Measurements from ENCODE around the gene ELK1.

Gene ELK1

GRCh38 chrX:47619486-47620302 lies 30.7 kb downstream of the ELK1 start, which contains the start of gene SYN1 (continued):
- TF ChIP-seq ZBTB10 (tag by site-specific recombination; IDR thresholded peaks at IDR 0.05) (peak; percentile 82), ZNF561 (tag by site-specific recombination; IDR thresholded peaks at IDR 0.05; ENCODE audit: borderline replicate concordance) (peak; percentile 80), ZNF391 (tag by site-specific recombination; IDR thresholded peaks at IDR 0.05; ENCODE audit: borderline replicate concordance, low read depth) (no peak), ZNF664 (tag by site-specific recombination; IDR thresholded peaks at IDR 0.05) (no peak), ZNF214 (tag by site-specific recombination; IDR thresholded peaks at IDR 0.05; ENCODE audit: borderline replicate concordance) (no peak), PATZ1 (tag by site-specific recombination; IDR thresholded peaks at IDR 0.05) (0 out of 2 replicates have a peak, but pooled peaks have one; percentile 39), GLIS2 (tag by site-specific recombination; IDR thresholded peaks at IDR 0.05) (peak; percentile 71; the same call in 1 of the 2 replicates), BCL6B (tag by site-specific recombination; IDR thresholded peaks at IDR 0.05) (no peak), ZNF692 (tag by site-specific recombination; IDR thresholded peaks at IDR 0.05) (peak; percentile 65), GLIS1 (tag by site-specific recombination; IDR thresholded peaks at IDR 0.05) (peak; percentile 30; the same call in 1 of the 2 replicates), ZNF184 (tag by site-specific recombination; IDR thresholded peaks at IDR 0.05) (peak; percentile 68; the same call in 1 of the 2 replicates), ZNF510 (tag by site-specific recombination; IDR thresholded peaks at IDR 0.05; ENCODE audit: insufficient replicate concordance) (no peak), KLF10 (tag by site-specific recombination; IDR thresholded peaks at IDR 0.05) (peak; percentile 52; the same call in 1 of the 2 replicates), ZNF426 (tag by site-specific recombination; IDR thresholded peaks at IDR 0.05) (no peak), PBX3 (CRISPR knock-in tag; IDR thresholded peaks at IDR 0.05) (peak; percentile 80; the same call in 1 of the 2 replicates), ZBTB7A (tag by site-specific recombination; IDR thresholded peaks at IDR 0.05; ENCODE audit: low read depth) (peak; percentile 28; the same call in 1 of the 2 replicates), MZF1 (tag by site-specific recombination; IDR thresholded peaks at IDR 0.05; ENCODE audit: borderline replicate concordance) (no peak), ZNF660 (tag by site-specific recombination; IDR thresholded peaks at IDR 0.05) (peak; percentile 81), ZBTB48 (tag by site-specific recombination; IDR thresholded peaks at IDR 0.05) (no peak), REST (tag by site-specific recombination; IDR thresholded peaks at IDR 0.05) (peak; percentile 98), ATF2 (tag by site-specific recombination; IDR thresholded peaks at IDR 0.05; ENCODE audit: low read depth) (peak; percentile 83), SCRT2 (tag by site-specific recombination; IDR thresholded peaks at IDR 0.05) (no peak), ZNF274 (IDR thresholded peaks at IDR 0.05; ENCODE audit: low read length) (no peak), ZNF274 (tag by site-specific recombination; IDR thresholded peaks at IDR 0.05; ENCODE audit: borderline replicate concordance) (no peak)
